ENCODE results near the gene TCN1.

- TF ChIP-seq EZH2 (IDR thresholded peaks at IDR 0.05; ENCODE audit: borderline replicate concordance, low read depth, low read length, severe bottlenecking) (no peak), CTCF (IDR thresholded peaks at IDR 0.05; ENCODE audit: borderline replicate concordance, extremely low read depth, low read length, poor library complexity, severe bottlenecking) (no peak)
Measured at GRCh38 chr11:59807047-59807610, 59.2 kb downstream of the TCN1 start.

Data from DND-41 (cell line).